A549 (cell line): Measurements from ENCODE around the gene LUZP1. TPM values are rescaled to one million over a fixed set of nuclear protein-coding genes. Genes with fewer than 3 reads are reported as not detected.

ENCODE experiments used
- ATAC-seq, 2 experiments: fragments of 200-7000 bp in 1 of 2; fragments of >200 bp in 1 of 2; cut with Nextera tagmentation in 1 of 2; cut with Tn5 transposase in 1 of 2; 3 replicates each; pipeline versions ENCODE4 v1.8.0 to v1.9.1; 2018 to 2020; ENCODE audit warnings: mild to moderate bottlenecking in 1 of 2, moderate library complexity in 1 of 2
- CTCF ChIA-PET: fragments of 300-600 bp; sonication (Branson Sonifier 250); formaldehyde crosslinking; extraction: SDS; loops from one replicate; lab custom pipeline; 2021; ENCODE audit warnings: antibody characterized with exemption, inconsistent platforms; lab: Yijun Ruan, JAX
- POLR2A ChIA-PET: fragments of 350-600 bp; formaldehyde crosslinking; extraction: SDS; loops from one replicate; lab custom pipeline; 2021; ENCODE audit warnings: antibody characterized with exemption, inconsistent platforms; lab: Yijun Ruan, JAX
- DNase-seq, 2 experiments: peaks; one replicate each; pipeline versions ENCODE4 v3.0.0 to v3.0.0-alpha.2; 2011 to 2016; ENCODE audit warnings: low read depth in 1 of 2, low spot score in 1 of 2
- FAIRE-seq: peaks from 2 replicates; lab custom pipeline; 2011; peaks lifted over from hg19 to GRCh38; lab: Jason Lieb, UNC
- H3K27ac ChIP-seq, 2 experiments: fragments of >200 bp; sonication (Bioruptor Twin); formaldehyde crosslinking; 3 replicates each; pipeline ENCODE4 v1.5.1; 2016 to 2017
- H3K4me1 ChIP-seq: fragments of >200 bp; sonication (Bioruptor Twin); formaldehyde crosslinking; 3 replicates; pipeline ENCODE4 v1.6.1; 2016
- H3K4me2 ChIP-seq: fragments of >200 bp; sonication (Bioruptor Twin); formaldehyde crosslinking; 3 replicates; pipeline ENCODE4 v1.6.1; 2016
- H3K4me3 ChIP-seq: fragments of >200 bp; sonication (Bioruptor Twin); formaldehyde crosslinking; 3 replicates; pipeline ENCODE4 v1.5.1; 2016
- H3K9me3 ChIP-seq: fragments of >200 bp; sonication (Bioruptor Twin); formaldehyde crosslinking; 3 replicates; pipeline ENCODE4 v1.6.1; 2016
- BCL3 ChIP-seq: fragments of >200 bp; sonication (Bioruptor Twin); formaldehyde crosslinking; IDR thresholded peaks from 3 replicates; pipeline ENCODE4 v1.6.1; 2016
- BHLHE40 ChIP-seq: IDR thresholded peaks from 2 replicates; pipeline ENCODE4 v1.6.1; 2012; ENCODE audit warnings: low read depth, low read length, inconsistent platforms
- CBX2 ChIP-seq: fragments of 200-600 bp; sonication (generic); IDR thresholded peaks from 2 replicates; pipeline ENCODE4 v1.6.1; 2016; ENCODE audit warnings: low read depth, mild to moderate bottlenecking, borderline replicate concordance
- CBX8 ChIP-seq: fragments of 200-600 bp; sonication (generic); IDR thresholded peaks from 2 replicates; pipeline ENCODE4 v1.6.1; 2016
- CHD2 ChIP-seq: fragments of 150-350 bp; IDR thresholded peaks from 2 replicates; pipeline ENCODE4 v1.6.1; 2014; ENCODE audit warnings: low read length; ENCODE audit not compliant: partially characterized antibody
- CTCF ChIP-seq: fragments of >200 bp; sonication (Bioruptor Twin); formaldehyde crosslinking; IDR thresholded peaks from 3 replicates; pipeline ENCODE4 v1.5.1; 2016
- EHMT2 ChIP-seq: fragments of 200-600 bp; sonication (generic); IDR thresholded peaks from 2 replicates; pipeline ENCODE4 v1.6.1; 2016; ENCODE audit warnings: antibody characterized with exemption, low read depth, mild to moderate bottlenecking, moderate library complexity
- FOSL2 ChIP-seq, 2 experiments: fragments of 450-650 bp in 1 of 2; fragments of >200 bp in 1 of 2; sonication (Bioruptor Twin) in 1 of 2; formaldehyde crosslinking; IDR thresholded peaks; 2 replicates each; pipeline versions ENCODE4 v1.5.0 to v1.6.1; 2016 to 2020; ENCODE audit warnings: mild to moderate bottlenecking in 1 of 2, moderate library complexity in 1 of 2
- HDAC2 ChIP-seq: fragments of 200-600 bp; sonication (generic); IDR thresholded peaks from 2 replicates; pipeline ENCODE4 v1.6.1; 2016
- HOXB13 ChIP-seq: fragments of 250-450 bp; sonication (Bioruptor Pico); IDR thresholded peaks from 2 replicates; pipeline ENCODE4 v1.5.0; 2020; ENCODE audit warnings: low read depth, mild to moderate bottlenecking, moderate library complexity
- KDM1A ChIP-seq: fragments of 200-600 bp; sonication (generic); IDR thresholded peaks from 2 replicates; pipeline ENCODE4 v1.6.1; 2016; ENCODE audit warnings: low read depth, mild to moderate bottlenecking
- KDM5A ChIP-seq: fragments of 200-600 bp; sonication (generic); IDR thresholded peaks from 2 replicates; pipeline ENCODE4 v1.6.1; 2016; ENCODE audit warnings: antibody characterized with exemption, mild to moderate bottlenecking
- MAFK ChIP-seq: fragments of 450-650 bp; IDR thresholded peaks from 2 replicates; pipeline ENCODE4 v1.6.1; 2014; ENCODE audit not compliant: partially characterized antibody
- MAX ChIP-seq: IDR thresholded peaks from 2 replicates; pipeline ENCODE4 v1.6.1; 2012
- PHF8 ChIP-seq: fragments of 200-600 bp; sonication (generic); IDR thresholded peaks from 2 replicates; pipeline ENCODE4 v1.6.1; 2016; ENCODE audit warnings: low read depth, mild to moderate bottlenecking, antibody characterized with exemption, moderate library complexity, borderline replicate concordance
- POLR2A ChIP-seq: IDR thresholded peaks from 2 replicates; pipeline ENCODE4 v1.6.1; 2012; ENCODE audit warnings: mild to moderate bottlenecking, low read length
- POLR2AphosphoS2 ChIP-seq: conservative IDR thresholded peaks from 2 replicates; pipeline ENCODE4 v1.6.1; 2012; ENCODE audit warnings: low read length, improper control_type of control experiment, inconsistent platforms
- SREBF2 ChIP-seq: fragments of 450-650 bp; IDR thresholded peaks from 2 replicates; pipeline ENCODE4 v1.6.1; 2014; ENCODE audit warnings: mild to moderate bottlenecking, moderate library complexity
- TFCP2L1 ChIP-seq: fragments of 250-450 bp; sonication (Bioruptor Pico); IDR thresholded peaks from 2 replicates; pipeline ENCODE4 v1.5.0; 2021; ENCODE audit warnings: mild to moderate bottlenecking
- TP53 ChIP-seq: fragments of 250-450 bp; sonication (Bioruptor Pico); IDR thresholded peaks from 2 replicates; pipeline ENCODE4 v1.5.0; 2021; ENCODE audit warnings: mild to moderate bottlenecking, moderate library complexity
- ZC3H11A ChIP-seq: fragments of 450-650 bp; IDR thresholded peaks from 2 replicates; pipeline ENCODE4 v1.6.1; 2014; ENCODE audit warnings: antibody characterized with exemption, mild to moderate bottlenecking
- ZFP36 ChIP-seq: fragments of 450-650 bp; IDR thresholded peaks from 2 replicates; pipeline ENCODE4 v1.6.1; 2014; ENCODE audit warnings: borderline replicate concordance; ENCODE audit not compliant: partially characterized antibody
- ZNF302 ChIP-seq: fragments of 250-450 bp; sonication (Bioruptor Pico); IDR thresholded peaks from 2 replicates; pipeline ENCODE4 v1.9.0; 2021; ENCODE audit warnings: inconsistent platforms, mild to moderate bottlenecking, moderate library complexity
- ZSCAN20 ChIP-seq: fragments of 250-450 bp; sonication (Bioruptor Pico); IDR thresholded peaks from 2 replicates; pipeline ENCODE4 v1.8.0; 2022; ENCODE audit warnings: mild to moderate bottlenecking, moderate library complexity
- WGBS: methylation state at CpG from one replicate; pipeline ENCODE4 v1.1.6; 2017; ENCODE audit errors: missing lambda C conversion rate; 5-methylcytosine and 5-hydroxymethylcytosine counted together
- polyA plus RNA-seq, 4 experiments: library from polyadenylated mRNA; depleted of rRNA in 3 of 4; stranded (reverse); fragments of >200 nt; fragmentation: RNase III in 1 of 4; extraction: RNeasy Plus Mini Kit Qiagen cat#74134 plus additional on column Dnase treatment in 1 of 4; gene quantifications; 2 replicates in 3 of 4; 3 replicates in 1 of 4; pipeline ENCODE4 v1.2.3, GENCODE V29; 2011 to 2017
- TF ChIP-seq, protein P1 (sequence below): fragments of 150-350 bp; IDR thresholded peaks from 2 replicates; pipeline ENCODE4 v1.6.1; 2014; ENCODE audit warnings: low read depth, mild to moderate bottlenecking, low read length
- TF ChIP-seq, protein P2 (sequence below): fragments of 200-600 bp; sonication (generic); IDR thresholded peaks from 2 replicates; pipeline ENCODE4 v1.6.1; 2016; ENCODE audit warnings: antibody characterized with exemption, mild to moderate bottlenecking, moderate library complexity
- TF ChIP-seq, protein P3 (sequence below): fragments of 250-450 bp; sonication (Bioruptor Pico); IDR thresholded peaks from 2 replicates; pipeline ENCODE4 v1.5.0; 2020; ENCODE audit warnings: low read depth, mild to moderate bottlenecking, moderate library complexity

Gene LUZP1
- polyA plus RNA-seq, 2 of the 4 experiments (the other 2 are of a cell fraction) = 18.2 to 26.2 TPM

GRCh38 chr1:23074012-23074411, 94.6 kb downstream of the LUZP1 start (continued):
- TF ChIP-seq MAX = no peak
- no peak for TF ChIP-seq POLR2AphosphoS2

- FAIRE-seq (no peak), ATAC-seq (no peak), DNase-seq (no peak)
- Histone ChIP-seq H3K9me3 (no peaks in the 10 kb centered on the region), H3K4me3 (no peak overlapping the region), H3K4me2 (no peak overlapping the region), H3K27ac (no peak overlapping the region), H3K4me1 (peaks cover 8% of the 10 kb centered on the region; the same call in 1 of the 3 replicates)
- WGBS = 96% methylated on average over 4 of the region's 4 CpGs
- no peak for TF ChIP-seq CBX2
- TF ChIP-seq, protein P1, sequence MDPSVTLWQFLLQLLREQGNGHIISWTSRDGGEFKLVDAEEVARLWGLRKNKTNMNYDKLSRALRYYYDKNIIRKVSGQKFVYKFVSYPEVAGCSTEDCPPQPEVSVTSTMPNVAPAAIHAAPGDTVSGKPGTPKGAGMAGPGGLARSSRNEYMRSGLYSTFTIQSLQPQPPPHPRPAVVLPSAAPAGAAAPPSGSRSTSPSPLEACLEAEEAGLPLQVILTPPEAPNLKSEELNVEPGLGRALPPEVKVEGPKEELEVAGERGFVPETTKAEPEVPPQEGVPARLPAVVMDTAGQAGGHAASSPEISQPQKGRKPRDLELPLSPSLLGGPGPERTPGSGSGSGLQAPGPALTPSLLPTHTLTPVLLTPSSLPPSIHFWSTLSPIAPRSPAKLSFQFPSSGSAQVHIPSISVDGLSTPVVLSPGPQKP = no peak
- TF ChIP-seq BCL3 = no peak
- no peak for TF ChIP-seq CBX8
- TF ChIP-seq SREBF2 = no peak
- TF ChIP-seq MAFK = no peak
- TF ChIP-seq BHLHE40 = no peak
- TF ChIP-seq TFCP2L1 = no peak
- TF ChIP-seq EHMT2 = no peak
- TF ChIP-seq FOSL2 (IDR thresholded peaks at IDR 0.05) = no peak
- no peak for TF ChIP-seq FOSL2 (CRISPR knock-in tag; IDR thresholded peaks at IDR 0.05)
- no peak for TF ChIP-seq ZC3H11A
- no peak for TF ChIP-seq ZSCAN20
- TF ChIP-seq TP53 (CRISPR knock-in tag) = no peak
- TF ChIP-seq, protein P2, sequence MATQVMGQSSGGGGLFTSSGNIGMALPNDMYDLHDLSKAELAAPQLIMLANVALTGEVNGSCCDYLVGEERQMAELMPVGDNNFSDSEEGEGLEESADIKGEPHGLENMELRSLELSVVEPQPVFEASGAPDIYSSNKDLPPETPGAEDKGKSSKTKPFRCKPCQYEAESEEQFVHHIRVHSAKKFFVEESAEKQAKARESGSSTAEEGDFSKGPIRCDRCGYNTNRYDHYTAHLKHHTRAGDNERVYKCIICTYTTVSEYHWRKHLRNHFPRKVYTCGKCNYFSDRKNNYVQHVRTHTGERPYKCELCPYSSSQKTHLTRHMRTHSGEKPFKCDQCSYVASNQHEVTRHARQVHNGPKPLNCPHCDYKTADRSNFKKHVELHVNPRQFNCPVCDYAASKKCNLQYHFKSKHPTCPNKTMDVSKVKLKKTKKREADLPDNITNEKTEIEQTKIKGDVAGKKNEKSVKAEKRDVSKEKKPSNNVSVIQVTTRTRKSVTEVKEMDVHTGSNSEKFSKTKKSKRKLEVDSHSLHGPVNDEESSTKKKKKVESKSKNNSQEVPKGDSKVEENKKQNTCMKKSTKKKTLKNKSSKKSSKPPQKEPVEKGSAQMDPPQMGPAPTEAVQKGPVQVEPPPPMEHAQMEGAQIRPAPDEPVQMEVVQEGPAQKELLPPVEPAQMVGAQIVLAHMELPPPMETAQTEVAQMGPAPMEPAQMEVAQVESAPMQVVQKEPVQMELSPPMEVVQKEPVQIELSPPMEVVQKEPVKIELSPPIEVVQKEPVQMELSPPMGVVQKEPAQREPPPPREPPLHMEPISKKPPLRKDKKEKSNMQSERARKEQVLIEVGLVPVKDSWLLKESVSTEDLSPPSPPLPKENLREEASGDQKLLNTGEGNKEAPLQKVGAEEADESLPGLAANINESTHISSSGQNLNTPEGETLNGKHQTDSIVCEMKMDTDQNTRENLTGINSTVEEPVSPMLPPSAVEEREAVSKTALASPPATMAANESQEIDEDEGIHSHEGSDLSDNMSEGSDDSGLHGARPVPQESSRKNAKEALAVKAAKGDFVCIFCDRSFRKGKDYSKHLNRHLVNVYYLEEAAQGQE = no peak
- no peak for TF ChIP-seq ZNF302 (CRISPR knock-in tag)
- no peak for TF ChIP-seq ZFP36
- POLR2A ChIA-PET = no interaction called here
- CTCF ChIA-PET = interaction anchor here (1.0 to 1.3 kb wide), 2 partner anchors 11 to 93 kb away, joined by 4 read pairs; no protein-coding TSS in a partner anchor
Measured at GRCh38 chr1:23069675-23070074, 99.0 kb downstream of the LUZP1 start.

DNA sequence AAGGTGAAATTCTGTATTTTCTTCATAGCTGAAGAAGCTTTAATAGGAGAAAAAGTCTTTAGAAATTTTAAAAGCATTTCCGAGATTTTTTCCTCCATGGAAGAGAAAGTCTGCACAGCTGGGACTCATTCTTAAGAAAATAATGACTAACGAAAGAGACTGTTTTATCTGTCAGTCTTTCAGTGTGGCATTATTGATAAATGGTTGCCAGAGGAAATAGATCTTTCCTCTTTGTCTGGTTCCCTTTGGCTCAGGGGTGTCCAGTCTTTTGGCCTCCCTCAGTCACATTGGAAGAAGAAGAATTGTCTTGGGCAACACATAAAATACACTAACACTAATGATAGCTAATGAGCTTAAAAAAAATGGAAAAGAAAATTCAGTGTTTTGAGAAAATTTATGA, 99.5 kb downstream of the LUZP1 start:
- POLR2A ChIA-PET = no interaction called here
- CTCF ChIA-PET = interaction anchor here (1.0 kb wide), 1 partner anchor 12 kb away, joined by 4 read pairs; no protein-coding TSS in a partner anchor
- ATAC-seq = no peak
- TF ChIP-seq PHF8 (no peak), POLR2A (no peak), TFCP2L1 (no peak), EHMT2 (no peak), HOXB13 (no peak), CHD2 (no peak), KDM1A (no peak), ZFP36 (no peak), HDAC2 (no peak), ZSCAN20 (no peak), CTCF (no peak), KDM5A (no peak)
- TF ChIP-seq, protein P3, sequence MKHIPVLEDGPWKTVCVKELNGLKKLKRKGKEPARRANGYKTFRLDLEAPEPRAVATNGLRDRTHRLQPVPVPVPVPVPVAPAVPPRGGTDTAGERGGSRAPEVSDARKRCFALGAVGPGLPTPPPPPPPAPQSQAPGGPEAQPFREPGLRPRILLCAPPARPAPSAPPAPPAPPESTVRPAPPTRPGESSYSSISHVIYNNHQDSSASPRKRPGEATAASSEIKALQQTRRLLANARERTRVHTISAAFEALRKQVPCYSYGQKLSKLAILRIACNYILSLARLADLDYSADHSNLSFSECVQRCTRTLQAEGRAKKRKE = no peak

More for the DNA sequence above, 99.5 kb downstream of the LUZP1 start:
- Histone ChIP-seq H3K4me3 (no peak overlapping the region), H3K4me2 (no peak overlapping the region), H3K4me1 (peaks cover 8% of the 10 kb centered on the region; the same call in 1 of the 3 replicates), H3K27ac (no peak overlapping the region), H3K9me3 (no peaks in the 10 kb centered on the region)
- FAIRE-seq = no peak
- 94% methylated on average over 2 of the region's 2 CpGs for WGBS
- no peak for DNase-seq
